ENCODE results near the gene SCUBE1.

DNA sequence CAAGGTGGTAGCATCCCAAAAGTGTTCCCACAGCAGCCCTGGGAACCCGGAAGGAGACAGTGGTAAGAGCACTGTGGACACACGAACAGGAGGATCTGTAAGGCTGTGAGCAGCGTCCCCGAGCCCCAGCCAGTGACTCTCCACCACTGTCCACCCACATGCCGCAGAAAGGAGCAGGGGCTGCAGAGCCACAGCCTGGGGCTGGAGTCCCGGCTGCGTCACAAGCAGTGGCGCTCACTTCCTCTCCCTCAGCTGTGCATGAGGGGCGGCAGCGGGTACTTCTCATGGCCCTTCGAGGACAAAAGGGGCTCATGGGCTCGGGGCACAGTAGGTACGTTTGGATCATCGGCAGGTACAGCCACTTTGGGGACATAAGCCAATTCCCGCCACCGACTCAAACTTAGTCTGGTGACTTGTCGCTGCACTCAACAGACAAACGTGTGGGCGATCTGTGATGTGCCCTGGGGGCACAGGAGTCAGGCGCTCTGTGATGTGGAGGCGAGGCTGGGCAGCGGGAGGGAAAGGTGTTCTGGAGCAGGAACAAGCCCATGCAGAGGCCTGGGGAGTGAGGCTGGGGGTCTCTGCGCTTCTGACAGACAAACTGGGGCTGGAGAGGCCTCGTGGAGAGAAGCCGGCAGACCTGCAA is 68.5 kb downstream of the SCUBE1 start:
- no peak for TF ChIP-seq CTCF (IDR thresholded peaks at IDR 0.05; ENCODE audit: control extremely low read depth in 1 of 3, insufficient read depth in 1 of 3, low read depth in 1 of 3, low read length in 3 of 3)
- no peak for TF ChIP-seq CREB1 (IDR thresholded peaks at IDR 0.05)
- no peak for TF ChIP-seq NANOG (IDR thresholded peaks at IDR 0.05; ENCODE audit: insufficient read depth, low read depth, low read length, poor library complexity, severe bottlenecking)
